Medulla oblongata (tissue), 1 donor: ENCODE results near the gene COX20.
"Not testable (repeated sequence)": the region's sequence is repeated elsewhere in the genome, so short reads cannot be mapped to it uniquely, and the experiment has no call there.

Experiments
- DNase-seq: peaks from one replicate; pipeline ENCODE4 v3.0.0-alpha.2; 2015; ENCODE audit errors: extremely low spot score

Gene COX20

GRCh38 chr1:244835276-244836134 lies at the start of gene COX20:
TSS of gene COX20 (plus strand) at chr1:244835658. CDS start at chr1:244835715, 57 bp downstream.
- DNase-seq = peak; percentile 95

- no peak for DNase-seq
These were observed 46.8 kb upstream of the COX20 start for GRCh38 chr1:244788493-244789275.

- DNase-seq = no peak
These were observed 46.2 kb upstream of the COX20 start for GRCh38 chr1:244789276-244789580.

GRCh38 chr1:244789731-244790130 lies 45.7 kb upstream of the COX20 start:
- no peak for DNase-seq

GRCh38 chr1:244791061-244791460 lies 44.4 kb upstream of the COX20 start:
- DNase-seq = no peak

GRCh38 chr1:244792188-244792850 lies 43.1 kb upstream of the COX20 start:
- no peak for DNase-seq

- DNase-seq = no peak
These were observed 41.4 kb upstream of the COX20 start for GRCh38 chr1:244794071-244794470.

GRCh38 chr1:244794516-244794915 lies 40.9 kb upstream of the COX20 start:
- not testable (repeated sequence) for DNase-seq

- DNase-seq = peak; percentile 85
These were observed 38.6 kb upstream of the COX20 start for GRCh38 chr1:244796719-244797406.

- no peak for DNase-seq
These were observed 34.6 kb upstream of the COX20 start for GRCh38 chr1:244800821-244801220.

- peak; percentile 48 for DNase-seq
These were observed 34.2 kb upstream of the COX20 start for GRCh38 chr1:244801246-244801645.

GRCh38 chr1:244802041-244802440 lies 33.4 kb upstream of the COX20 start:
- no peak for DNase-seq

GRCh38 chr1:244802556-244803239 lies 32.8 kb upstream of the COX20 start:
- no peak for DNase-seq

- DNase-seq = no peak
These were observed 30.6 kb upstream of the COX20 start for GRCh38 chr1:244804841-244805240.

GRCh38 chr1:244807138-244807537 lies 28.3 kb upstream of the COX20 start:
- no peak for DNase-seq

- DNase-seq = no peak
These were observed 25.2 kb upstream of the COX20 start for GRCh38 chr1:244810221-244810620.

- DNase-seq = no peak
These were observed 22.1 kb upstream of the COX20 start for GRCh38 chr1:244813327-244813726.

- peak; percentile 42 for DNase-seq
These were observed 19.8 kb upstream of the COX20 start for GRCh38 chr1:244815600-244816099.

GRCh38 chr1:244817415-244817894 lies 18.0 kb upstream of the COX20 start:
- DNase-seq = no peak

GRCh38 chr1:244820131-244820530 lies 15.3 kb upstream of the COX20 start:
- no peak for DNase-seq

GRCh38 chr1:244821134-244821533 lies 14.3 kb upstream of the COX20 start:
- DNase-seq = no peak
